HG03460 (cell line): ENCODE measurements around the gene HMGN1.

Source experiments
- ATAC-seq: cut with Tn5 transposase; IDR thresholded peaks from one replicate; pipeline ENCODE4 v1.9.1; 2021; ENCODE audit not compliant: unreplicated experiment

The HMGN1 gene

GRCh38 chr21:39312112-39313041, 36.5 kb downstream of the HMGN1 start:
- peak; percentile 75 for ATAC-seq

- no peak for ATAC-seq
Measured at GRCh38 chr21:39311164-39311563, 37.7 kb downstream of the HMGN1 start.

GRCh38 chr21:39307466-39307865, 41.4 kb downstream of the HMGN1 start:
- no peak for ATAC-seq

DNA sequence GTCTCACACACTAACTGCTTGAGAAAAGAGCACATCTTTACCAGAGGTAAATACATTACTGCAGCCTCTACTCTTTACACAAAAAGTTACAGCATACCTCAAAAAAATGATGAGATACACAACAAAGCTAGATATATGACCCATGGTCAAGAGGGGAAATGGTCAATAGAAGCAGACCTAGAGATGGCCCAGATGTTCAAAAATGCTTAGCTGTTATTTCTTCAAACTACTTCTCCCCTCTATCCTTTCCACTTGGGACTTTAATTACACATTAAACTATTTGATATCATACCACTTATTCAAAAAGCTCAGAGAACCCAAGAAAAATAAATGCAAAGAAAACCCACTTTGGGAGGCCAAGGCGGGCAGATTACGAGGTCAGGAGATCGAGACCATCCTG, 48.3 kb downstream of the HMGN1 start:
- ATAC-seq, result no peak

DNA sequence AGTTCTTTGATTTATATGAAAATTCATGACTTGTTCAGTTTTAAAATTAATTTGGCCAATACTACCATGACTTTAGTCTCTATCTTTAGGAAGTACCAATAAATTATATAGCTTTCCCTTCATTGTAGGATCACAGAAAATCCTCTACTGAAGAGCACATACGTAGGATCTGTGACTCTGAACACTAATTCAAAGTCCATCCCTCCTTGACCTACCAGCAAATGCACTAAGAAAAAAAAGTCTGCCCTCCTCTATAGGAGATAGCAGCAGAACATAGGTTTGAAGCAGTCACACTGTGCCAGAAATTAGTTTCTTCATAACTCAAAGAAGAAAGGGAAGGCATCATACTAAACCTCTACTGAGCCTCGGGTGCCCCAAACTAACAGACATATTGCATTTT, 52.0 kb downstream of the HMGN1 start:
- ATAC-seq, result no peak
